Cerebellar nuclear complex (tissue), 1 donor: ENCODE measurements around the gene TBKBP1.

Experiments used
- DNase-seq, 2 experiments: peaks; one replicate each; lab custom pipeline; 2025; lab: John Stamatoyannopoulos, UW

TBKBP1 gene

GRCh38 chr17:47699536-47699840 is 5.5 kb downstream of the TBKBP1 start:
- DNase-seq, result no peak

DNA sequence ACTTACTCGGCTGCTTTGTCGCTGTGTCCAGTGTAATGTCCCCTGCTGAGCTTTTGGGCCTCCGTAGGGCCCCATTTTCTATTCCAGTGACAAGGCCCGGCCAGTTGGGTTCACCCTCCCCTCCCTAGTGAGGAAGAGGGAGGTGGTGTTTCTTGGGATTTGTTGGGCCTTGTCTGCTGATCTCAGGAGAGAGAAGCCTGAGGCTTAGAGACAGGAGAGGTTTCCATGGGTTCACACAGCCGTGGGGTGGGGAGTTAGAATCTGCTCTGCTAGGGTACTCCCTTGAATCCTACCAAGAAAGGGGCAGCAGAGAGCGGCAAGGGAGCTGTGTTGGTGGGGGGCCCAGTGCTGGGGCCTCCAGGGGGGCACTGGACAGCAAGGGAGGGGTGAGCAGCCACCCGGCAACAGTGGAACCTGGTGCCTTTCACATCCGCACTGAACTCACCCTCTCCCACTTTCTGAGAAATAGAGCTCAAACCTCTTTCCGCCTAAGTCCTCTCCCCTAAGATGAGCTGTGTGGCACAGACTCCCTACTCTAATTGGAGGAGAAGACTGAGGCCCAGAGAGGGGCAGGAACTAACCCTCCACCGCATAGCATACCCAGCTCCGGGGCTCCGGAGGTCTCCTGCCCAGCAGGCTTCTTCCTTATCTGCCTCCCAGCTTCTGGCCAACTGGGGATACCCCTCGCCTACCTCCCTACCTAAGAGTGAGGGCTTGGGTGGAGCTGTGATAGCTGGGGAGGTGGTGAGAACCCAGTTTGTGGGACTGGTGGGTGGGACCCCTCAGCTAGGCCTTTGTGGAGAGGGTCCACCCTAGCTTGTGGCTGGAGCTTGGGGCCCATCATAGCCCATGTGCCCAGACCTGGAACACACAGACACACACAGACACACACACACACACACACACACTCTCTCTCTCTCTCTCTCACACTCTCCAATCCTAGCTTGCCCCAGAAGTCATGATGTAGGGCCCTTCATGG is 6.8 kb downstream of the TBKBP1 start:
- DNase-seq, result no peak

DNA sequence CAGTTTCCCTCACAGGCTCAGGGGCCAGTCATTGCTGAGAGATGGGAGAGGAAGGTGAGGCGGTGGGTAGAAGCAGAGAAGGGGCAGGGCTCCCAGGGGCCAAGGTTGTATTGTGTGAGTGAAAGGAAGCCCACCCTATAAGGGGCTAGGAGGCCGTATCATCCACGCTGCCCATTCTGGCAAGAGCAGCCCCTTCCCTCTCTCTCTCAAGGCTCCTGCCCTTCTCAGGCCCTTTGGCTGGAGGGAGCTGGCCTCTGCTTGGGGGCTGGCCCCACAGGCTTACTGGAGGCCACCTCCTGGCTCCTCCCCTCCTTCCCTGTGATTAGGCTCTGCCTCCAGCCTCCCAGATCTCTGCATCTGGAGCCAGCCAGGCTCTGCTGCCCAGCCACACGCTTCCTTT is 7.6 kb downstream of the TBKBP1 start:
- no peak for DNase-seq

GRCh38 chr17:47702391-47702995 is 8.5 kb downstream of the TBKBP1 start:
- no peak for DNase-seq

DNA sequence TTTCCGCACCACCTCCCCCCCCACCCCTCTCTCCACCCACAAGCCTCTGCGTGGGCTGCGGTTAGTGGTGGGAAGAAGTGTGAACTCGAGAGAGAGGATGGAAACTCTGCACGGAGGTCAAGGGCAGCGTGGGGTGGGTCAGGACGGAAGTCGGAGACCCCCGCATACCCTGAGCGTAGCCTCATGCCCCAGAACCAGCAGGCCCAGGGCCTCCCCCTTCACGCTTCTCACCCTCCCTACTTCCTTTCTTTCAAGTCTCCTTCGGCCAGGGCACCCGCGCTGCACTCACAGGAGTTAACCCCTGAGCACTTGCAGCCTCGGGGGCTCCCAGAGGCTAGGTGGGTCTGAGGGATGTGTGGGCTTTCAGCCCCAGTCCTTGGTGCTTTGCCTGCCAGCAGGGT is 9.2 kb downstream of the TBKBP1 start:
- no peak for DNase-seq

- no peak for DNase-seq
These were observed 9.7 kb downstream of the TBKBP1 start for GRCh38 chr17:47703671-47704070.

DNA sequence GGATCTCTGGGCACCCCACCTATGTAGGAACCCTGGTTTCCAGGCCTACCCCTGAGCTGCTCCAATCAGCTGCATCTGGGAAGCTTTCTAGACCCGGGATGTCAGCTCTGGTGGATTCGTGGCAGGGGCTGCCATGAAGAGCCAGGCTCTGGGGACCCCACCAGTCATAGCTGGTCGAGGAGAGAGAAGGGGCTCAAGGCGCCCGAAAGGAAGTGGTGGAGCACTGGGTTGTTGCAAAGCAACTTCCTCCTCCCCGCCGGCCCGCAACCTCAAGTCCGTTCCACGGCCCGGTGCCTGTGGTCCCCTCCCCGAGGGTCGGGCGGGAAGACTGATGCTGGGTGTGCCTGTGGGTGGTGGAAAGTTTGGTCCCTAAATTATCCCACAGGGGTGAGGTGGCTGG is 10.2 kb downstream of the TBKBP1 start:
- no peak for DNase-seq

DNA sequence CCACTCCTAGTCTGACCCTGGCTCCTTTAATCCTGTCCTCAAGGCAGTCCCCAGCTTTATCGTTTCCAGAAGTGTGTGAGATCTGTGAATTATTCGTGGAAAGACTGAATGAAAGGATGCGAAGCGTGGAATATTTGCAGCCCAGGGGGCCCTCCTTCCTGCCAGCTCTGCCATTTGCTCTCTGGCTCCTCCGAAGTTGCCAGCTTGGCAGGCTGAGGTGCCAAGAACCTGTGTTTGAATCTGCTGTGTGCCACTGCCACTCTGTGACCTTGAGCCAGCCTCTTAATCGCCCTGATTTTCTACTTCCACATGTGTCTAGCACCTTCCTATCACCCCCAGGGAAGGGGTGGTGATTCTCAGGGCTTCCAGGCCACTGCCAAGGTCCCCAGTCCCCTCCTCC is 10.8 kb downstream of the TBKBP1 start:
- peak in 1 of 2 experiments; percentile 22 for DNase-seq

DNA sequence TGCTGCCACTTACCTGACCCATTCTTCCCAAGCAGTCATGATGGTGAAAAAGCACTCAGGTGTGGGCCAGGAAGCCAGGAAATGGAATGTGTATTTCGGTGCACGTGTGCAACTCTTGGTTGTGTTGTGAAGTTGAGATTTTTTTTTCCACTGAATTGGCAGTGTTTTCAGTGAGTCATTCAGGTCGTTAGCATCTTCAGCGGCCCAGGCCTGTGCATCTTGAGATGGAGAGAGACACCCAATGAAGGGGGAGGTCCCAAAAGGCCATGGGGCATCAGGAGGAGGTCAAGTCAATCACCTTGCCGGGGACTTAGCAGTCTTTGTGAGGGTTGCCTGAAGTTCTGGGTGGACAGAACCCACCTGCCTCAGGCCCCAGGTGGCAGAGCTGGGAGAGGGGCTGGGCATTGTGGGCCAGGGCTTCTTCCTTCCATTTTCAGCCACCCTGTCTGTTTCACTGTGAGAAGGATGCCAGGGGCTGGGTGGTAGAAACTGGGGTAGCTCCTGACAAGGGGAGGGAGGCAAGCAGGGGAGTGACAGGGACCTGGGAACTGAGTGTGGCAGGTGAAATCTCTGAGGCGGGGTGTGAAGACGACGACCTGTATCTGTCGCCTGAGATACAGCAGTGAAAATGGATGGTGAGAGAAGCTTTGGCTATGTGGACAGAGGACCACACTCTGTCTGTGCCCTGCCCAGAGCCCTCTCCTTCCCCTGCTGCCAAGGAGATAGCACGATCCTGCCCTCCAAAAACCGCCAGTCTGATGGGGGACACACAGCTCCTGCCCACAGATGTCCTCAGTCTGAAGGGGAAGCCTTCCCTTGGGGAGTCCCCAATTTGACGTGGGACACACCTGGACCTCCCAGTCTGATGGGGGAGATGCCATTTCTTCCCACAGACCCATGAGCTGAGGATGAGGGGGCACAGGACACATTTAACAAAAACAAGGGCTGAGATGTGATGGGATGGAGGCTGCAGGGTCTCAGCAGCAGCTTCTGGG is 11.9 kb downstream of the TBKBP1 start:
- no peak for DNase-seq

GRCh38 chr17:47707056-47707804 is 13.3 kb downstream of the TBKBP1 start:
- DNase-seq, result no peak

GRCh38 chr17:47707884-47708283 is 13.9 kb downstream of the TBKBP1 start:
- no peak for DNase-seq

GRCh38 chr17:47708312-47708863 is 14.4 kb downstream of the TBKBP1 start:
- DNase-seq, result no peak

DNA sequence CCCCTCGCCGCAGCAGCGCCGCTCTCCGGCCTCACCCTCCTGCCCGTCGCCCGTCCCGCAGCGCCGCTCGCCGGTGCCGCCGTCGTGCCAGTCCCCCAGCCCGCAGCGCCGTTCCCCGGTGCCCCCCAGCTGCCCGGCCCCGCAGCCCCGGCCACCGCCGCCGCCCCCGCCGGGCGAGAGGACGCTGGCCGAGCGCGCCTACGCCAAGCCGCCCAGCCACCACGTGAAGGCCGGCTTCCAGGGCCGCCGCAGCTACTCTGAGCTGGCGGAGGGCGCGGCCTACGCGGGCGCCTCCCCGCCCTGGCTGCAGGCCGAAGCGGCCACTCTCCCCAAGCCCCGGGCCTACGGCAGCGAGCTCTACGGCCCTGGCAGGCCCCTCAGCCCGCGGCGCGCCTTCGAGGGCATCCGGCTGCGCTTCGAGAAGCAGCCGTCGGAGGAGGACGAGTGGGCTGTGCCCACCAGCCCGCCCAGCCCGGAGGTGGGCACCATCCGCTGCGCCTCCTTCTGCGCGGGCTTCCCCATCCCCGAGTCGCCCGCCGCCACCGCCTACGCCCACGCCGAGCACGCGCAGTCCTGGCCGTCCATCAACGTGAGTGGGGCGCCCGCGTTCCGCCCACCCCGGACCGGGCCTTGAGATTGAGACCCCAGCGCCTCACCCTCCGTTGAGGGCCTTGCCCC is 15.0 kb downstream of the TBKBP1 start:
- DNase-seq, result no peak

DNA sequence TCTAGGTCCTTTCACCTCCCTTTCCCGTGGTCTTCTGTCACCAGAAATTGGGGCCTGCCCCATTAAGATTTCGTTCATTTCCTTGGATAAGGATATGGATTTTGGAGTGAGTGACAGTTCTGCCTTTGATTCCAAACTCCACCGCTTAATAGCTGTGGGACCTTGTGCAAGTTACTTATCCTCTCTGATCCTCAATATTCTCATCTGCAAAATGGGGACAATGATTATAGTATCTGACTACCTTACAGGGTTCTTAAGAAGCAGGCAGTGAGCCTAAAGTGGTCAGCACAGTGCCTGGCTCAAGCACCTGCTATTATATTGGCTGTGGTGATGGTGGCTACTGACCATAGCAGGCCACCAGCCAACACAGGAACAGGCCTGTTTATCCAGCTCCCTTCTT is 15.6 kb downstream of the TBKBP1 start:
- DNase-seq, result no peak

DNA sequence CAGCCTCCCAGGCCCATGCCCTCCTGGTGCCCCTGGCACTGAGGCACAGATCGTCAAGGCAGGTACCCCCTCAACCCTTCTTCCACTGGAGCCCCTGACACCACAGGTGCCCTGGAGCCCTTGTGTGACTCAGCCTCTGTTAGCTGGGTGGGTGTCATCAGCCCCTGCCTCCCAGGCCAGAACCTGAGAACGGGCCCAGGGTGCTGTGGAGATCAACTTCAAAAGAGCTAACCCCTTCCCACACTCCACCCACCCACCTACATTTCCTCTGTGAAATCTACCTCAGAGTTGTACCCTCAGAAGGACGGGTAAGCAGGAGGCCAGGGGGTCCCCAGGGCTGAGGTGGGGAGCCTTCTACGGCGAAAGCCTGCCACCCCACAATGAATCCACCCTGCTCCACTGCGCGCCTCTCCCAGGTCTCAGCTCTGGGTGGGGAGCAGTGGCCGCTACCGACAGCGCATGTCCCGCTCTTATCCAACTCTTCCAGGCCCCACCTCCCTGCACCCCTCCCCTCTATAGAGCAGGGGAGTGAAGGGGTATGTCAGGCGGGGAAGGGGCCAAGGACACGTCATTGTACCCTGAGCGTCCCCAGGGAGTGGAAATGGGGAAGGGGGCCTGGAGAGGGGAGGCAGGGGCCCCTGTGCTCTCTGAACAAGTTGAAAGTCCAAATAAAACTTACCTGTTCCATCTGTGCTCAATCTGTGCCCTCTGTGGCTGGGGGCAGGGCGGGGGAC is 17.6 kb downstream of the TBKBP1 start:
- no peak for DNase-seq

- DNase-seq, result no peak
These were observed 18.5 kb downstream of the TBKBP1 start for GRCh38 chr17:47712330-47713023.

GRCh38 chr17:47713980-47714700 is 20.2 kb downstream of the TBKBP1 start:
- DNase-seq, result no peak

DNA sequence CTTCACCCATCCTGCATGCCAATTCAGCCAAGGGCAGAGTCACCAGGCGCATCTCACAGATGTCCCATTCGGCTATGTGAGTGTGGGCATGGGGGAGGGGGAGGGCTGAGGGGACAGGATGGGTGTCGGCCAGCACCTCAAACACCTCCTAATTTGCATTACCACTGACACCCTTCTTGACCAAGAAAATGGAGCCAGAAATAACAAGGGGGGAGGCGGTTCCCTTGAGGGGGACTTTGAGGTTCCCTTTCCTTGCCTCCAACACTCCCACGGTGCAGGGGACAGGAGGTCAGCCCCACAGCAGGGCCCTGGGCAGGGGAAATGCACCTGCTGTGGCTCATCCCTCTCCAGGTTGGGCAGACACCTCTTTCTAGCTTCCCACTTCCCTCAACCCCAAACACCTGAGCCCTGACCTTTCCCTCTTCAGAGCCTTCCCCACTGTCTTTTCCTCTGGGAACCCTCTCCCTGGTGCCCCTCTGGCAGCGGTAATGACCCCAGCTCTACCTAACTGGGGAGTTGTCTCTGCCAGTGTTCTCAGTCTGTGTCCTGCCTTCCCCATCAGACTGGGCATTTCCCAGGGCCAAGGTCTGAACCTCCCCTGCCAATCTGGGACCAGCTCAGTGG is 20.9 kb downstream of the TBKBP1 start:
- no peak for DNase-seq
